Articular chondrocyte of knee joint (primary cell): Measurements from ENCODE around the gene UBE2D4. TPM values are rescaled to one million over a fixed set of nuclear protein-coding genes. Genes with fewer than 3 reads are reported as not detected.

Source experiments
- total RNA-seq: library from RNA; depleted of rRNA; stranded (reverse); fragments of >200 nt; gene quantifications from 2 replicates; pipeline ENCODE4 v1.2.3, GENCODE V29; 2012

UBE2D4 gene
- total RNA-seq = 17.6 and 22.9 TPM in 2 replicates

GRCh38 chr7:43925984-43926797 lies at the start of gene UBE2D4:
TSS of gene UBE2D4 (plus strand) at chr7:43926436. CDS start at chr7:43926533, 97 bp downstream.

GRCh38 chr7:43906331-43907010 lies 19.8 kb upstream of the UBE2D4 start, which contains the start of gene URGCP:
TSS of gene URGCP (minus strand) at chr7:43906596. CDS start at chr7:43906575, 21 bp downstream.

GRCh38 chr7:43997532-43997931 lies 71.3 kb downstream of the UBE2D4 start, which contains the start of gene SPDYE1:
TSS of gene SPDYE1 (plus strand) at chr7:43997897. CDS start at chr7:43999950, 2,053 bp downstream.

Other genes starting within 250 kb of the UBE2D4 start
- 40.6 and 43.8 TPM in 2 replicates for gene COA1, start 196.9 kb upstream of the UBE2D4 start, total RNA-seq
- 31.0 and 36.3 TPM in 2 replicates for gene BLVRA, start 167.8 kb upstream of the UBE2D4 start, total RNA-seq
- 82.7 and 88.0 TPM in 2 replicates for gene MRPS24, start 56.9 kb upstream of the UBE2D4 start, total RNA-seq
- 28.9 and 37.1 TPM in 2 replicates for gene URGCP, start 19.8 kb upstream of the UBE2D4 start, total RNA-seq
- not detected in 2 replicates for gene SPDYE1, start 71.5 kb downstream of the UBE2D4 start, total RNA-seq
- gene DBNL, start 118.3 kb downstream of the UBE2D4 start, total RNA-seq = 108 TPM in 2 replicates
- gene PGAM2, start 139.1 kb downstream of the UBE2D4 start, total RNA-seq = 0.32 and 0.65 TPM in 2 replicates
- gene POLM, start 156.1 kb downstream of the UBE2D4 start, total RNA-seq = 14.9 and 24.2 TPM in 2 replicates
- gene AEBP1, start 177.9 kb downstream of the UBE2D4 start, total RNA-seq = 139 and 216 TPM in 2 replicates
- 65.5 and 73.4 TPM in 2 replicates for gene POLD2, start 197.1 kb downstream of the UBE2D4 start, total RNA-seq
- not detected in 2 replicates for gene MYL7, start 214.9 kb downstream of the UBE2D4 start, total RNA-seq